ENCODE measurements around the gene ACSL5. TPM values are rescaled to one million over a fixed set of nuclear protein-coding genes. Genes with fewer than 3 reads are reported as not detected.

ACSL5 gene
- total and polyA plus RNA-seq, 2 of the 4 experiments (the other 2 are of a cell fraction): 0.87 to 1.3 TPM

DNA sequence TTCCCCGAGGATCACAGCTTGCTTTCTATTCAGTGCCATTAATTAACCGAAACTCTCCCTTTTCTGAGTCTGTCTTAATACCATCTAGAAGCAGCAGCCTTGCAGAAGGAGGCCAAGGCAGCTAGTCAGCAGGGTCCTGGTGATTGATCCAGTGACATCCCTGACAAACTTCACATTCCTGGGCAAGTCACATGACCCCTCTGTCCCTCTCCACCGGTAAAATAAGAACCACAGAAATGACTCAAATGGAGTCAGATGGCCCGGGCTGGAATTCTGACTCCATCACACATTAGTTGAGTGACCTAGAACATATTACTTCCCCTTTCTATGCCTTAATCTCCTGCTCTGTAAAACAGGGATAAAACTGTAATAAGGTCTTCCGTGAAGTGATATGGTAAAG lies 17.2 kb upstream of the ACSL5 start:
- Histone ChIP-seq H4K5ac (ENCODE audit: low read depth, low read length) (no peak overlapping the region), H2AK5ac (ENCODE audit: low read depth, low read length) (no peak overlapping the region), H3K18ac (ENCODE audit: low read depth, low read length) (no peak overlapping the region), H3K36me3 (ENCODE audit: control insufficient read depth, insufficient read depth, low read length) (no peaks in the 10 kb centered on the region), H2BK120ac (ENCODE audit: low read depth, low read length) (no peak overlapping the region), H2AFZ (replicated peaks; ENCODE audit: low read length, poor library complexity) (no peak overlapping the region), H3K4me3 (ENCODE audit: insufficient read depth, low read depth, low read length) (no peak overlapping the region), H2BK15ac (ENCODE audit: low read depth, low read length) (no peak overlapping the region), H4K20me1 (ENCODE audit: insufficient read depth, low read length) (no peaks in the 10 kb centered on the region), H3K4me2 (ENCODE audit: low read depth, low read length) (no peak overlapping the region), H3K4me1 (ENCODE audit: control insufficient read depth, insufficient read depth, low read length) (no peaks in the 10 kb centered on the region), H3K14ac (replicated peaks; ENCODE audit: low read depth, low read length) (no peak overlapping the region), H3K9me1 (ENCODE audit: insufficient read depth, low read length) (no peaks in the 10 kb centered on the region), H3K27me3 (ENCODE audit: control insufficient read depth, insufficient read depth, low read length) (no peaks in the 10 kb centered on the region), H4K8ac (ENCODE audit: low read depth in 2 of 2, low read length in 2 of 2) (no peak overlapping the region), H3K4ac (ENCODE audit: low read depth, low read length) (no peak overlapping the region), H3K9ac (ENCODE audit: low read depth, low read length) (no peak overlapping the region), H2AK9ac (replicated peaks; ENCODE audit: low read depth, low read length, poor library complexity) (no peak overlapping the region), H3K56ac (ENCODE audit: extremely low read depth, insufficient read depth, low read length) (no peak overlapping the region), H3K9me3 (ENCODE audit: control insufficient read depth, insufficient read depth, low read length) (no peaks in the 10 kb centered on the region), H3K23ac (ENCODE audit: low read depth, low read length) (no peak overlapping the region), H2BK20ac (ENCODE audit: low read depth, low read length) (no peak overlapping the region), H2BK5ac (ENCODE audit: low read depth, low read length, poor library complexity, severe bottlenecking) (no peak overlapping the region), H3K27ac (ENCODE audit: insufficient read depth, low read length) (no peak overlapping the region), H4K91ac (ENCODE audit: insufficient read depth, low read depth, low read length) (no peak overlapping the region), H3K79me1 (ENCODE audit: low read depth in 1 of 2, low read length in 2 of 2) (no peaks in the 10 kb centered on the region)
- 20% methylated on average over 2 of the region's 5 CpGs; no CpG with 5 or more reads in 1 of the 2 experiments for WGBS, 2 experiments (ENCODE audit: extremely low coverage in 2 of 2, insufficient read length in 1 of 2)
- no peak for DNase-seq
- in situ Hi-C loops (cut with MboI; ENCODE audit: low sequenced_read_pairs) (no loop called here), dilution Hi-C loops (cut with HindIII; ENCODE audit: low sequenced_read_pairs, unreplicated experiment) (no loop called here), intact Hi-C loops (cut with micrococcal nuclease) (no loop called here)
- no TSS peak for BruUV-seq (replicated peaks)
- ChIA-PET CTCF (no interaction called here), POLR2A (ENCODE audit: unreplicated experiment) (no interaction called here)
- ATAC-seq (ENCODE audit: low read depth): no peak
- no peak for TF ChIP-seq RCOR1 (IDR thresholded peaks at IDR 0.05; ENCODE audit: insufficient replicate concordance, low read length)

Measured in IMR-90 (cell line).